ENCODE data around the gene RSPO1. TPM values are rescaled to one million over a fixed set of nuclear protein-coding genes. Genes with fewer than 3 reads are reported as not detected.

The RSPO1 gene
- total and polyA plus RNA-seq, 8 donors: 0.09 to 0.46 (median 0.13) TPM; not detected in 3

GRCh38 chr1:37562984-37563383 lies 71.7 kb downstream of the RSPO1 start:
- FAIRE-seq (no peak), DNase-seq (no peak), ATAC-seq (no peak)
- Histone ChIP-seq H3K4me3 (no peak overlapping the region), H3K27me3 (no peaks in the 10 kb centered on the region), H3K27ac (no peak overlapping the region), H3K36me3 (peaks cover 0 to 38% (median 24%) of the 10 kb centered on the region in 3 donors), H3K4me1 (no peaks in the 10 kb centered on the region), H3K9me3 (no peaks in the 10 kb centered on the region)
- 81 to 86% methylated on average over 1 of the region's 1 CpG for WGBS, 2 donors
- intact Hi-C loops (cut with DNase I): no loop called here
- no peak for TF ChIP-seq CTCF (IDR thresholded peaks at IDR 0.05)

Other genes with a start within 250 kb of the RSPO1 start
- gene ZC3H12A, start 160.3 kb downstream of the RSPO1 start, total RNA-seq: 10 to 100 TPM in 2 of 6 donors, 1 to 10 TPM in 4; 4.1 to 10.5 (median 9.3) TPM
- 10 to 100 TPM; 11.4 to 13.1 TPM for gene ZC3H12A, start 160.3 kb downstream of the RSPO1 start, polyA plus RNA-seq
- 10 to 100 TPM; 26.1 to 39.7 (median 27.6) TPM for gene MEAF6, start 120.1 kb downstream of the RSPO1 start, total RNA-seq
- gene MEAF6, start 120.1 kb downstream of the RSPO1 start, polyA plus RNA-seq: 10 to 100 TPM; 32.7 to 59.8 TPM
- 1 to 10 TPM; 6.5 to 7.8 (median 7.0) TPM for gene SNIP1, start 80.6 kb downstream of the RSPO1 start, total RNA-seq
- gene SNIP1, start 80.6 kb downstream of the RSPO1 start, polyA plus RNA-seq: 1 to 10 TPM; 2.7 to 5.9 TPM
- gene DNALI1, start 78.0 kb downstream of the RSPO1 start, total RNA-seq: 10 to 100 TPM in 5 of 6 donors, 1 to 10 TPM in 1; 8.7 to 16.3 (median 11.2) TPM
- gene DNALI1, start 78.0 kb downstream of the RSPO1 start, polyA plus RNA-seq: 10 to 100 TPM; 38.4 to 61.0 TPM
- 10 to 100 TPM in 5 of 6 donors, 1 to 10 TPM in 1; 9.8 to 20.1 (median 17.1) TPM for gene GNL2, start 39.0 kb downstream of the RSPO1 start, total RNA-seq
- 10 to 100 TPM; 50.6 to 69.1 TPM for gene GNL2, start 39.0 kb downstream of the RSPO1 start, polyA plus RNA-seq
- under 1 TPM; 0.19 to 0.79 (median 0.44) TPM for gene CDCA8, start 57.6 kb upstream of the RSPO1 start, total RNA-seq
- gene CDCA8, start 57.6 kb upstream of the RSPO1 start, polyA plus RNA-seq: under 1 TPM; 0.28 to 0.57 TPM
- gene EPHA10, start 130.2 kb upstream of the RSPO1 start, total RNA-seq: 1 to 10 TPM; 1.7 to 3.8 (median 1.9) TPM
- 1 to 10 TPM; 2.2 to 2.7 TPM for gene EPHA10, start 130.2 kb upstream of the RSPO1 start, polyA plus RNA-seq
- 1 to 10 TPM; 4.4 to 8.2 (median 6.7) TPM for gene MANEAL, start 159.0 kb upstream of the RSPO1 start, total RNA-seq
- gene MANEAL, start 159.0 kb upstream of the RSPO1 start, polyA plus RNA-seq: 10 to 100 TPM in 1 of 2 donors, 1 to 10 TPM in 1; 4.3 to 10.3 TPM
- 10 to 100 TPM; 18.2 to 26.9 (median 23.1) TPM for gene C1orf122, start 172.9 kb upstream of the RSPO1 start, total RNA-seq
- gene C1orf122, start 172.9 kb upstream of the RSPO1 start, polyA plus RNA-seq: 10 to 100 TPM; 33.1 to 46.1 TPM
- 10 to 100 TPM in 1 of 6 donors, 1 to 10 TPM in 5; 5.2 to 11.9 (median 6.2) TPM for gene YRDC, start 173.3 kb upstream of the RSPO1 start, total RNA-seq
- gene YRDC, start 173.3 kb upstream of the RSPO1 start, polyA plus RNA-seq: 1 to 10 TPM; 4.8 to 9.3 TPM
- gene MTF1, start 224.7 kb upstream of the RSPO1 start, total RNA-seq: 10 to 100 TPM in 2 of 6 donors, 1 to 10 TPM in 4; 6.2 to 13.5 (median 8.0) TPM
- 1 to 10 TPM; 1.4 to 2.0 TPM for gene MTF1, start 224.7 kb upstream of the RSPO1 start, polyA plus RNA-seq

Data from pancreas (tissue), 10 donors.